IPS-15b (cell line): Measurements from ENCODE around the gene SPATA31D1.

ENCODE experiments used
- H3K27me3 ChIP-seq: one replicate; pipeline ENCODE4 v1.6.1; 2013; ENCODE audit warnings: low read length; ENCODE audit not compliant: control insufficient read depth, insufficient read depth
- H3K36me3 ChIP-seq: one replicate; pipeline ENCODE4 v1.6.1; 2013; ENCODE audit warnings: low read length; ENCODE audit not compliant: control insufficient read depth, insufficient read depth
- H3K4me1 ChIP-seq: one replicate; pipeline ENCODE4 v1.6.1; 2013; ENCODE audit warnings: mild to moderate bottlenecking, low read length; ENCODE audit not compliant: control insufficient read depth, insufficient read depth
- H3K4me3 ChIP-seq: one replicate; pipeline ENCODE4 v1.5.1; 2013; ENCODE audit warnings: low read depth, low read length
- H3K9ac ChIP-seq: one replicate; pipeline ENCODE4 v1.6.1; 2013; ENCODE audit warnings: low read depth, mild to moderate bottlenecking, low read length
- H3K9me3 ChIP-seq: one replicate; pipeline ENCODE4 v1.6.1; 2013; ENCODE audit warnings: mild to moderate bottlenecking, low read length; ENCODE audit not compliant: control insufficient read depth, insufficient read depth

Gene SPATA31D1

GRCh38 chr9:82022121-82022520, 33.5 kb downstream of the SPATA31D1 start:
- Histone ChIP-seq H3K36me3 (no peaks in the 10 kb centered on the region), H3K4me1 (no peaks in the 10 kb centered on the region), H3K9me3 (no peaks in the 10 kb centered on the region), H3K27me3 (no peaks in the 10 kb centered on the region), H3K9ac (no peak overlapping the region), H3K4me3 (no peak overlapping the region)

GRCh38 chr9:82024908-82025307, 36.3 kb downstream of the SPATA31D1 start:
- Histone ChIP-seq H3K27me3 (no peaks in the 10 kb centered on the region), H3K9me3 (no peaks in the 10 kb centered on the region), H3K9ac (no peak overlapping the region)

GRCh38 chr9:82031538-82032280, 43.1 kb downstream of the SPATA31D1 start:
- Histone ChIP-seq H3K27me3 (no peaks in the 10 kb centered on the region), H3K4me3 (no peak overlapping the region), H3K9me3 (no peaks in the 10 kb centered on the region), H3K36me3 (no peaks in the 10 kb centered on the region), H3K4me1 (peaks cover 5% of the 10 kb centered on the region), H3K9ac (no peak overlapping the region)

More at GRCh38 chr9:82024908-82025307, 36.3 kb downstream of the SPATA31D1 start:
- Histone ChIP-seq H3K4me3 (no peak overlapping the region), H3K4me1 (no peaks in the 10 kb centered on the region), H3K36me3 (no peaks in the 10 kb centered on the region)

DNA sequence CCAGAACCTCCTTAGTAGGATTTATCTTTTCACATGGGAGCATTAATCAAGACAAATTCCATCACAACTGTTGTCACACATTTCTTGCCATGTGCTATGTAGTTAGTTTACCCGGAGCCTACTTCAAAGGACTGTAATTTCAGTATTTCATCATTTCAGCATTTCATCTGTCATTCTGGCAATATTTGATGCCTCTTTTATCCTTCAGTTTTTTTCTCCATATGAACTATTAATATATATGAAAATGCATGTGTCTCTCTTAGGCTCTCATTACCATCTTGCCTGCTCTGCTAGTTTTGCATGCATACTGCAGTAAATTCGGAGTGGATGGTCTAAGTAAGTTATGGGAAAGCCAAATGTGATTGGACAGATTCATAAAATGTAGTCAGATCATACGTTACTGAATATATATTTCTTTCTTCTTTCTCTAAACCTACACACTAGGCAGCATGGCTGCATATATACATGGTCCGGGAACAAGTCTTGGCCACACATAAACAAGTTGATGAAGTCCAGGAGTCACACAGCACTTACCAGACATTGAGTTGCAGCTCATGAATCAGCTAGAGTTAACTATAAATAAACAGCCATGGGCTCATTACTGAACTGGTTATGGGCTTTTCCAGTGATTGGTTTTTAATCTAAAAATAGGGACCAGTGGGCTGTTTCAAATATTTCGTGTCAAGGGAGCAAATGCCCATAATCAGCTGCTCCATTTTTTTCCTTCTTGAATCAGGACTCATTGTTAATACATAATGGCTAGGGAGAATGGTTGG, 46.6 kb downstream of the SPATA31D1 start:
- Histone ChIP-seq H3K4me1 (peaks cover 5% of the 10 kb centered on the region), H3K36me3 (no peaks in the 10 kb centered on the region), H3K9ac (no peak overlapping the region), H3K4me3 (no peak overlapping the region), H3K27me3 (no peaks in the 10 kb centered on the region), H3K9me3 (no peaks in the 10 kb centered on the region)

DNA sequence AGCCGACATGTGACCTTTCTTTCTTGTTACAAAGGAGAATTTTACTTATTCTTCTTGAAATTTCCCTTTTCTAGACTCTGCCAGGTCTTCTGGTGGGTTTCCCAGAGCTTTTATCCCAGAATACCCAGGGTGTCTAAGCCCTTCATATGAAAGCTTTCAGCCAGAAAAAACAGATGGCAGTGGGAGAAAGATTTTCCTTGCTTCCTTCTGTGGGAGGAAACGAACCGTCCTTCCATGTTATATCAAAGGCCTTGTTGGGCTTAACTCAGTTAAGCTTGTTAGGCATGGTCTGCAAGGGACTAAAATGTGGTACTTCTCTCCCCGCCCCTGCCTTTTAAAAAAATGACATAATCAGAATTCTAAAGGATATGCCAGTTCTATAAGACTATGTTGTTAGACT, 47.5 kb downstream of the SPATA31D1 start:
- H3K4me3 ChIP-seq = no peak overlapping the region
- no peaks in the 10 kb centered on the region for H3K36me3 ChIP-seq
- no peaks in the 10 kb centered on the region for H3K27me3 ChIP-seq
- no peak overlapping the region for H3K9ac ChIP-seq
- H3K4me1 ChIP-seq = peaks cover 5% of the 10 kb centered on the region
- H3K9me3 ChIP-seq = no peaks in the 10 kb centered on the region

DNA sequence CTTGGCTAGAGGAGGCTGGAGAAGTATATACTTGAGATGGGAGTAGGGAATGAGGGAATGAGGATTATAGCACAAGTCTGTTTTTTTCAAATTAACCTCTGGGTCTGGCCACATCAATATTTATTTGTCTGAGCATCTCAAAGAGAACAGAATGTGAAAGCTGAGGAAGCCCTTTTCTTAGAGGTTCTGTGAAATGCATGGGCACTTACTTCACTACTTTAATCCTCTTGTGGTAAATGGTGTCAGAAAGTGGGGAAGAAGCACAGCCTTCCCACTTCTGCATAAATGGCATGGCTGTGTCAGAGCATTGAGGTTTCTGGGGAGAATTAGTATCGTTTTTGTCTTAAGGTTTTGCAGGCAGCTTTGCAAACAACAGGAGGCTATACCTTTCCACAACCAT, 48.6 kb downstream of the SPATA31D1 start:
- Histone ChIP-seq H3K4me1 (peaks cover 1% of the 10 kb centered on the region), H3K9ac (no peak overlapping the region), H3K27me3 (no peaks in the 10 kb centered on the region), H3K9me3 (no peaks in the 10 kb centered on the region), H3K4me3 (no peak overlapping the region), H3K36me3 (no peaks in the 10 kb centered on the region)

DNA sequence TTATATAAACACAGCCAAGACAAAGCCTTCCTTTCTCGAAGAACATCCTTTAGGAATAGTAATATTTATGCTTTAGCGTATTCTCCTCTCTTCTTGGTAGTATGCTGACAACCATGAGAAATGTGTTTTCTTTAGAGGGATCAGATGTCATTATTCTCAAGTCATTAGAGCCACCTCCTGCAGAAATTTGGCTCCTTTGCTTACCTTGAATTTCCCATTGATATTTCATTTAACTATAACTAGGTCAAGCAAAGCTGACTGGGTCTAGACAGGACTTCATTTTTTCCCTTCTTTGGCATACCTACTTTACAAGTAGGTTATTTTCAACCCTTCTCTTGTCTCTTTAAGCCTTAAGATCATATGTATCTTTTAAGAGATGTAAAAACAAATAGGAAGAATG, 50.3 kb downstream of the SPATA31D1 start:
- H3K4me1 ChIP-seq = no peaks in the 10 kb centered on the region
- H3K27me3 ChIP-seq = no peaks in the 10 kb centered on the region
- H3K9me3 ChIP-seq = no peaks in the 10 kb centered on the region
- H3K4me3 ChIP-seq = no peak overlapping the region
- no peak overlapping the region for H3K9ac ChIP-seq
- no peaks in the 10 kb centered on the region for H3K36me3 ChIP-seq
